Small intestine (tissue), 7 donors: Measurements from ENCODE around the gene KRTAP3-1. TPM values are rescaled to one million over a fixed set of nuclear protein-coding genes. Genes with fewer than 3 reads are reported as not detected.

Experiments used
- DNase-seq, 2 donors: peaks; one replicate each; pipeline versions ENCODE4 v3.0.0 to v3.0.0-alpha.2; 2013
- FAIRE-seq: peaks from 2 replicates; lab custom pipeline; 2012; peaks lifted over from hg19 to GRCh38; lab: Jason Lieb, UNC
- H3K27ac ChIP-seq, 3 donors: one replicate each; pipeline ENCODE4 v1.5.1; 2013; ENCODE audit warnings: low read length in 2 of 3, mild to moderate bottlenecking in 2 of 3, control low read depth in 1 of 3, inconsistent platforms in 1 of 3, low read depth in 1 of 3, moderate library complexity in 1 of 3
- H3K27me3 ChIP-seq, 3 donors: one replicate each; pipeline ENCODE4 v1.6.1; 2013; ENCODE audit warnings: low read length in 3 of 3, inconsistent platforms in 1 of 3; ENCODE audit not compliant: control insufficient read depth in 3 of 3, insufficient read depth in 3 of 3
- H3K36me3 ChIP-seq, 3 donors: one replicate each; pipeline ENCODE4 v1.6.1; 2013; ENCODE audit warnings: low read length in 3 of 3, inconsistent platforms in 1 of 3, low read depth in 1 of 3, mild to moderate bottlenecking in 1 of 3, moderate library complexity in 1 of 3; ENCODE audit not compliant: control insufficient read depth in 3 of 3, insufficient read depth in 2 of 3
- H3K4me1 ChIP-seq, 3 donors: one replicate each; pipeline ENCODE4 v1.6.1; 2013; ENCODE audit warnings: low read length in 2 of 3, inconsistent platforms in 1 of 3, low read depth in 1 of 3, mild to moderate bottlenecking in 1 of 3, moderate library complexity in 1 of 3; ENCODE audit not compliant: control insufficient read depth in 3 of 3, insufficient read depth in 2 of 3
- H3K4me3 ChIP-seq, 3 donors: one replicate each; pipeline ENCODE4 v1.5.1; 2013; ENCODE audit warnings: low read length in 3 of 3, control low read depth in 1 of 3, inconsistent platforms in 1 of 3, low read depth in 1 of 3, mild to moderate bottlenecking in 1 of 3, moderate library complexity in 1 of 3
- H3K9me3 ChIP-seq, 2 donors: one replicate each; pipeline ENCODE4 v1.6.1; 2013; ENCODE audit warnings: low read depth in 1 of 2, low read length in 1 of 2; ENCODE audit not compliant: control insufficient read depth in 2 of 2, insufficient read depth in 1 of 2
- WGBS, 3 donors: extraction: QIAGEN DNeasy Blood & Tissue Kit; methylation state at CpG; one replicate each; pipeline ENCODE4 v1.1.7; 2013; 5-methylcytosine and 5-hydroxymethylcytosine counted together
- polyA plus RNA-seq, 4 donors: library from polyadenylated mRNA; stranded (reverse) in 3 of 4; unstranded in 1 of 4; fragments of 200-250 nt in 3 of 4; fragments of 120-200 nt in 1 of 4; gene quantifications; one replicate each; pipeline versions ENCODE4 v1.2.1 to v1.2.3, GENCODE V29; 2013
- donor health status: healthy with polysubstance abuse.
- donor health status: control.
- donor health status: control.
- donor health status: Bipolar disorder and iron deficiency.
- donor health status: healthy.

KRTAP3-1 gene
- polyA plus RNA-seq, 4 donors = not detected

DNA sequence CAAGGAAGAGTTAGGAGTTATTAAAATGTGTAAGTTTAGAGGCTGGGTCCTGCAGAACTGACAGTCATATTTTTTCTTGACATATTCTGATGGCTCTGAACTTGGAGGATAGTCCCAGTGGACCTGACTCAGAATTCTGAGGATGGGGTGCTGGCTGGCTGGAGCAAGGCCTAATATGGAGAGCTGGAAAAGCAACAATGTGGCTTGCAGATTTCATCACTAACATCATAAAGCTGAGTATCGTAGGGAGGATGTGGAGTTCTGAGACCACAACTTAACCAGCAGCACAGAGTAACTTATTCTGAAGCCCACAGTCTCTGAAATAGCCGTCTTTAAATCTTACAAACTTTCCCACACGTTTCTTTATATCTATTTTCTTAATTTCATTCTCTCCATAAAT is 15.8 kb upstream of the KRTAP3-1 start:
- H3K4me1 ChIP-seq = no peaks in the 10 kb centered on the region
- WGBS, 3 donors = 80 to 91% (median 81%) methylated on average over 3 of the region's 3 CpGs
- FAIRE-seq (no peak), DNase-seq (no peak)
- H3K27ac ChIP-seq = no peak overlapping the region
- H3K36me3 ChIP-seq = no peaks in the 10 kb centered on the region
- peaks cover 0 to 2% (median 0%) of the 10 kb centered on the region in 3 donors for H3K27me3 ChIP-seq
- H3K9me3 ChIP-seq = no peaks in the 10 kb centered on the region
- H3K4me3 ChIP-seq = no peak overlapping the region

DNA sequence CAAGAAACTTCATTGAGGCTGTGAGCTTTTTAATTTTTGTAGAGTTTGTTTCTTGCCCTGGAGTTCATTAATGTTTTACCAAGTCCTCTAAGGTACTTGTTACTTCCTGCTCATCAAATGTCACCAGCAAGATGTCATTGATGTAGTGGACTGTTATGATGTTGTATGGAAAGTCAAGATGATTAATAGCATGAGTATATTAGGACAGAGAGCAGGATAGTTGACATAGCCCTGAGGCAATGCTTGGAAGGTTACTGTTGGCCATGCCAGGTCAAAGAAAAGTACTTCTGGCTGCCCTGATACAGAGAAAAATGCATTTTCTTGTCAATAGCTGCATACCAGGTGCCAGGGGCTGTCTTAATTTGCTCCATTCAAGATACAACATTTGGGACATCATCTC is 11.4 kb upstream of the KRTAP3-1 start:
- Histone ChIP-seq H3K9me3 (no peaks in the 10 kb centered on the region), H3K36me3 (no peaks in the 10 kb centered on the region), H3K4me3 (no peak overlapping the region), H3K4me1 (no peaks in the 10 kb centered on the region), H3K27ac (no peak overlapping the region), H3K27me3 (peaks cover 0 to 2% (median 0%) of the 10 kb centered on the region in 3 donors)
- DNase-seq (no peak), FAIRE-seq (no peak)

DNA sequence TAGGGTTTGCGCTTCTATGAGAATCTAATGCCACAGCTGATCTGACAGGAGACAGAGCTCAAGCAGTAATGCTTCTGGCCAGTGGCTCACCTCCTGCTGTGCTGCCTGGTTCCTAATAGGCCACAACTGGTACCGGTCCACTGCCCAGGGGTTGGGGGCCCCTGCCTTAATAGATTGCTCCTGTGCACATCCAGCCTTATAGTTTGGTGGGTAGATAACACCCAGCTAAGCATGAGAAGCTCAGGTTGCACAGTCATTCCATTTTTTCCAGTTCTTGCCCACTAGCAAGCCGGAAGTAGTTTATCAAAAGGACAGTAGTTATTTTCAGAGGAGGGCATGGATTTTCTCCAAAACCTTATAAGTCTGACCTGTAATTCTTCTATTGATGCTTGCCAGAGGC is 10.5 kb upstream of the KRTAP3-1 start:
- H3K27ac ChIP-seq = no peak overlapping the region
- no peak for FAIRE-seq
- 94 to 98% (median 96%) methylated on average over 3 of the region's 3 CpGs for WGBS, 3 donors
- H3K9me3 ChIP-seq = no peaks in the 10 kb centered on the region
- H3K36me3 ChIP-seq = no peaks in the 10 kb centered on the region
- peaks cover 0 to 2% (median 0%) of the 10 kb centered on the region in 3 donors for H3K27me3 ChIP-seq
- H3K4me3 ChIP-seq = no peak overlapping the region
- no peak for DNase-seq
- no peaks in the 10 kb centered on the region for H3K4me1 ChIP-seq

DNA sequence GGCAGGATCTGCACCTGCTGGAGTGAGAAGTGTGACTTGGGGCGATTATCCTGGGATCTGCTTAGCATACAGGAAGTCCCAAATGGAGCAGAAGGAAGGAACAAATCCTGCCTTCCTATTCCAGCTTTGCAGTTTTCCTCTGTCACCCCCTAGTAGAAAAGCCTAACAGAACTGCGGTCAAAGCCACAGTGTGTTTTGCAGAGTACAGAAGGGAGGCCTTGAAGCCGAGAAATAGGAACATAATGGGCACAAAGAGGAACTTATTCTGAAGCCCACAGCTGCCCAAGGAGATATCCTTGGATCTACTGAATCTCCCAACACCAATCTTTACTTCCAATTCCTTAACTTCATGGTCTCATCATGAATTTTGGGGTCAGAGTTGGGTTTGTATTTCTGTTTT is 9.6 kb upstream of the KRTAP3-1 start:
- H3K36me3 ChIP-seq = no peaks in the 10 kb centered on the region
- no peak overlapping the region for H3K4me3 ChIP-seq
- H3K27ac ChIP-seq = no peak overlapping the region
- 65 to 86% (median 71%) methylated on average over 3 of the region's 3 CpGs for WGBS, 3 donors
- DNase-seq (no peak), FAIRE-seq (no peak)
- H3K27me3 ChIP-seq = peaks cover 0 to 2% (median 0%) of the 10 kb centered on the region in 3 donors
- H3K4me1 ChIP-seq = no peaks in the 10 kb centered on the region
- no peaks in the 10 kb centered on the region for H3K9me3 ChIP-seq

DNA sequence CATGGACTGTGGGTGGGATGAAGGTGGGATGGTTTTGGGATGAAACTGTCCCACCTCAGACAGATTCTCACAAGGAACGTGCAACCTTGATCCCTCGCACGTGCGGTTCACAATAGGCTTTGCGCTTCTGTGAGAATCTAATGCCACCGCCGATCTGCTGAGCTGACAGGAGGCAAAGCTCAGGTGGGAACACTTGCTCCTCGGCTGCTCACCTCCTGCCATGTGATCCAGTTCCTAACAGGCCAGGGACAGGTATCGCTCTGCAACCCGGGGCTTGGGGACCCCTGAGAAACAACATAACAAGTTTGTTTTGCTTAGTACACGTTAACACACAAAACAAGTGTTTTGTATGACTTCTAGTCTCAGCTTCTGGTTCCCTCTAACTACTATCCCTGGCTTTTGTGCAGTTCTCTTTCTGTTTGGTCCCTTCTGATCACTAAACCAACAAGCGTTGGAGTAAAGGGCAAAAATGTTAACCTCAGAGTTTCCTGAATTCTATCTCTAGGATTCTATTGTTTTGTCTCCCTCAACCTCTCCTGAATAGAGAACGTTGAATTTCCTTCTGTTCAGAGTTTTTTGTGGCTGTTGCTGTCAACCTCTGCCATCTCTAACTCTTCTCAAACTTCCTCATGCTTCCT is 7.8 kb upstream of the KRTAP3-1 start:
- H3K9me3 ChIP-seq = no peaks in the 10 kb centered on the region
- no peak for DNase-seq
- no peak overlapping the region for H3K27ac ChIP-seq
- WGBS, 3 donors = 81 to 84% (median 82%) methylated on average over 13 of the region's 13 CpGs
- no peaks in the 10 kb centered on the region for H3K36me3 ChIP-seq
- no peaks in the 10 kb centered on the region for H3K4me1 ChIP-seq
- H3K27me3 ChIP-seq = peaks cover 0 to 2% (median 0%) of the 10 kb centered on the region in 3 donors
- FAIRE-seq = no peak
- no peak overlapping the region for H3K4me3 ChIP-seq

DNA sequence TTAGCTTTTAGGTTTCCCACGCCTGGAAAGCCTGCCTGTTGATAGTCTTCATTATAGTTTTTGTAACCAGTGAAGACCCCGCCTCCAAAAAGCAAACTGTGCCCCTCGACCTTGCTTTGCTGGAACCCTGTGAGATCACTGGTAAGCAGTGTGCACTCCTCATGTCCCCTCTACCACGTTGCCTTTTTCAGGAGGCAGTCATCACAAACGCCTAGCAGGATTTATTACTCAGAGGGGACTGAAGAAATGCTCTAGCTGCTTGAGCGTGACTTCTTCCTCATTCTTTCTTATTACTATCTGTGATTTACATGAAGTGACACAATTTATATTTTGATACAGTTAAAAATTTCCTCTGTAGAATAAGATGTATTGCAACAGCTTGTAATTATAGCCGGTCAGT is 6.5 kb upstream of the KRTAP3-1 start:
- H3K27me3 ChIP-seq = peaks cover 0 to 2% (median 0%) of the 10 kb centered on the region in 3 donors
- no peaks in the 10 kb centered on the region for H3K9me3 ChIP-seq
- no peaks in the 10 kb centered on the region for H3K4me1 ChIP-seq
- 66 to 78% (median 67%) methylated on average over 7 of the region's 7 CpGs for WGBS, 3 donors
- no peak overlapping the region for H3K27ac ChIP-seq
- no peaks in the 10 kb centered on the region for H3K36me3 ChIP-seq
- FAIRE-seq (no peak), DNase-seq (no peak)
- H3K4me3 ChIP-seq = no peak overlapping the region

DNA sequence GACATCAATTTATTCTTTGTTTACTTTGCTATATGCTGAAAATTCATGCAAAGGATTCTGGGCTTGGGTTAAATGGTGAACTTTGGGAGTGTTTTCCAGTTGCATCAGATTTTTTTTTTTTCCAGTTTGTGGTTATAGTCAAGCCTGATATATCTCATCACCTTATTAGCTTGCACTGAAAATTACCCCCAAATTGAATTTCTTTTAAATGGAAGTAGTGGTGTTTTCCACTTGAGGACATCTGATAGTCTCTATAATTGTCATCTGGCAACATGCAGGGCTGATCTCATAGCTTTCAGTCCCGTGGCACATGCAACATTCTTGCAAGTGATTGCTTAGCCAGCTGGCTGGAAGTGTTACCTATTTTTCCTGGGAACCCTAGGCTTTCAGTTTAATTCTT is 4.7 kb upstream of the KRTAP3-1 start:
- Histone ChIP-seq H3K27me3 (no peaks in the 10 kb centered on the region), H3K9me3 (no peaks in the 10 kb centered on the region), H3K36me3 (no peaks in the 10 kb centered on the region), H3K4me3 (no peak overlapping the region), H3K4me1 (no peaks in the 10 kb centered on the region), H3K27ac (no peak overlapping the region)
- FAIRE-seq (no peak), DNase-seq (no peak)
- WGBS, 3 donors = 17 to 33% (median 24%) methylated on average over 1 of the region's 1 CpG

DNA sequence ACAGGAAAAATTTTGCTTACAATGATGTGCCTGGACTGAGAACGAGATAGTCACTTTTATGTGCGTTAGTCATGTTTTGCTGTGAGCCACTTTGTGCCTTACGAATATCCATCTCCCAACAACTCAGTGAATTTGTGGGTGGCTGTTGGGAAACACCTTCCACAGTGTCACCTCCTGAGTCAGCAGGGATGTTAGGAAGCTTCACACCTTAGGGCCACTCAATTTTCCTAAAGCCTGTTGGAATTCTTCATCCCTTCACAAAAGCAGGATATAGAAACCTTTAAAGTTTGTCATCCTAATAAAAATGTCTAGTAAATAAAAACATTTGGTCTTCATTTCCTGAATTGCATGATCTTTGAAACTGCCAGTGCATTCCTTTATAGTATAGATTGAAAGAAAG is 4.3 kb upstream of the KRTAP3-1 start:
- Histone ChIP-seq H3K9me3 (no peaks in the 10 kb centered on the region), H3K27ac (no peak overlapping the region), H3K27me3 (no peaks in the 10 kb centered on the region), H3K4me3 (no peak overlapping the region), H3K36me3 (no peaks in the 10 kb centered on the region), H3K4me1 (no peaks in the 10 kb centered on the region)
- DNase-seq = no peak
- no peak for FAIRE-seq
- WGBS, 3 donors = 86 to 93% (median 91%) methylated on average over 3 of the region's 3 CpGs
